Measurements from ENCODE around the gene C4orf54.

Gene C4orf54

GRCh38 chr4:99651811-99652485 lies 5.7 kb downstream of the C4orf54 start:
- DNase-seq = no peak

- DNase-seq = no peak
Observed at GRCh38 chr4:99651016-99651769, 6.4 kb downstream of the C4orf54 start.

GRCh38 chr4:99649778-99650177 lies 7.8 kb downstream of the C4orf54 start:
- no peak for DNase-seq

- DNase-seq = no peak
Observed at GRCh38 chr4:99649208-99649607, 8.4 kb downstream of the C4orf54 start.

- DNase-seq = no peak
Observed at GRCh38 chr4:99648321-99648720, 9.3 kb downstream of the C4orf54 start.

- no peak for DNase-seq
Observed at GRCh38 chr4:99647071-99647470, 10.6 kb downstream of the C4orf54 start.

- no peak for DNase-seq
Observed at GRCh38 chr4:99645638-99646037, 12.0 kb downstream of the C4orf54 start.

- DNase-seq = no peak
Observed at GRCh38 chr4:99645036-99645435, 12.6 kb downstream of the C4orf54 start.

- no peak for DNase-seq
Observed at GRCh38 chr4:99644453-99644852, 13.2 kb downstream of the C4orf54 start.

GRCh38 chr4:99642725-99643489 lies 14.7 kb downstream of the C4orf54 start:
- DNase-seq = no peak

GRCh38 chr4:99640676-99641075 lies 17.0 kb downstream of the C4orf54 start:
- DNase-seq = no peak

- DNase-seq = no peak
Observed at GRCh38 chr4:99637174-99637573, 20.5 kb downstream of the C4orf54 start.

- no peak for DNase-seq
Observed at GRCh38 chr4:99636422-99636821, 21.2 kb downstream of the C4orf54 start.

- no peak for DNase-seq
Observed at GRCh38 chr4:99635601-99636000, 22.0 kb downstream of the C4orf54 start.

- DNase-seq = peak; percentile 35
Observed at GRCh38 chr4:99634742-99635360, 22.8 kb downstream of the C4orf54 start.

- DNase-seq = peak; percentile 79
Observed at GRCh38 chr4:99633772-99634171, 23.9 kb downstream of the C4orf54 start.

GRCh38 chr4:99630857-99631360 lies 26.7 kb downstream of the C4orf54 start:
- no peak for DNase-seq

GRCh38 chr4:99629962-99630554 lies 27.6 kb downstream of the C4orf54 start:
- DNase-seq = no peak

- no peak for DNase-seq
Observed at GRCh38 chr4:99628040-99628439, 29.6 kb downstream of the C4orf54 start.

- DNase-seq = no peak
Observed at GRCh38 chr4:99625369-99625768, 32.3 kb downstream of the C4orf54 start.

GRCh38 chr4:99624141-99624719 lies 33.4 kb downstream of the C4orf54 start:
- DNase-seq = no peak

- DNase-seq = no peak
Observed at GRCh38 chr4:99622341-99622740, 35.3 kb downstream of the C4orf54 start.

Data from NCI-H2081 treated with DMSO at 0.1 percent for 48 hours (cell line).